Measurements from ENCODE around the gene DEDD2.

GRCh38 chr19:42204664-42205063 is 12.8 kb downstream of the DEDD2 start:
- no peak for TF ChIP-seq CTCF (IDR thresholded peaks at IDR 0.05)
- no peak for TF ChIP-seq JUND (IDR thresholded peaks at IDR 0.05)
- no peak for TF ChIP-seq YY1 (IDR thresholded peaks at IDR 0.05; ENCODE audit: low read depth)
- TF ChIP-seq TAF1 (IDR thresholded peaks at IDR 0.05; ENCODE audit: borderline replicate concordance, low read depth, low read length): no peak
